Chondrocyte (in vitro differentiated cells): ENCODE data around the gene LRG1. TPM values are rescaled to one million over a fixed set of nuclear protein-coding genes. Genes with fewer than 3 reads are reported as not detected.

Source experiments
- DNase-seq: peaks from one replicate; pipeline ENCODE4 v3.0.0; 2021; ENCODE audit warnings: mixed read lengths, low spot score
- H3K27ac Mint-ChIP-seq: one replicate; pipeline ENCODE4 v1.8.0; 2021; ENCODE audit warnings: mild to moderate bottlenecking, moderate library complexity, mixed read lengths; ENCODE audit not compliant: unreplicated experiment
- H3K27me3 Mint-ChIP-seq: 2 replicates; pipeline ENCODE4 v1.8.0; 2021; ENCODE audit warnings: low read depth, mixed read lengths
- H3K36me3 Mint-ChIP-seq: 2 replicates; pipeline ENCODE4 v1.8.0; 2021; ENCODE audit warnings: low read depth, mixed read lengths
- H3K4me1 Mint-ChIP-seq: 2 replicates; pipeline ENCODE4 v1.8.0; 2021; ENCODE audit warnings: low read depth, mild to moderate bottlenecking, mixed read lengths
- H3K4me3 Mint-ChIP-seq: one replicate; pipeline ENCODE4 v1.8.0; 2021; ENCODE audit warnings: mild to moderate bottlenecking, moderate library complexity, mixed read lengths; ENCODE audit not compliant: unreplicated experiment
- H3K9me3 Mint-ChIP-seq: 2 replicates; pipeline ENCODE4 v1.8.0; 2021; ENCODE audit warnings: low read depth, mixed read lengths
- total RNA-seq: library from RNA; stranded (reverse); gene quantifications from 3 replicates; pipeline ENCODE4 v1.2.1, GENCODE V29; 2021
- TF ChIP-seq, protein P1 (sequence below): fragments of 200-600 bp; sonication (generic); IDR thresholded peaks from 2 replicates; pipeline ENCODE4 v1.5.0; 2021; ENCODE audit warnings: antibody characterized with exemption, mild to moderate bottlenecking, moderate library complexity

The LRG1 gene
- total RNA-seq, 1 donor from 2014 or later, result not detected

DNA sequence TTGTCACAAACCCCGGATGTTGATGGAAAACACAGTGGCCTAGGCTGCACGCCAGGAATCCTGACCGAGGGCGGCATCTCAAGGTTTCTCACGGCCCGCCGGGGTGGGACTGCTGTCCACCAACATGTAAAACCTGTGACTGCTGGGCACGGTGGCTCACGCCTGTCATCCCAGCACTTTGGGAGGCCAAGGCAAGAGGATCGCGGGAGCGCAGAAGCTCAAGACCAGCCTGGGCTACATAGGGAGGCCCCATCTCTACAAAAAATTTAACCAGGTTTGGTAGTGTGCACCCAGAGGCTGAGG is 32.7 kb downstream of the LRG1 start:
- H3K4me3 Mint-ChIP-seq, result no peak overlapping the region
- no peak for DNase-seq
- H3K4me1 Mint-ChIP-seq, result peaks cover 7% of the 10 kb centered on the region
- H3K27ac Mint-ChIP-seq, result no peak overlapping the region
- H3K9me3 Mint-ChIP-seq, result no peaks in the 10 kb centered on the region
- TF ChIP-seq, protein P1, sequence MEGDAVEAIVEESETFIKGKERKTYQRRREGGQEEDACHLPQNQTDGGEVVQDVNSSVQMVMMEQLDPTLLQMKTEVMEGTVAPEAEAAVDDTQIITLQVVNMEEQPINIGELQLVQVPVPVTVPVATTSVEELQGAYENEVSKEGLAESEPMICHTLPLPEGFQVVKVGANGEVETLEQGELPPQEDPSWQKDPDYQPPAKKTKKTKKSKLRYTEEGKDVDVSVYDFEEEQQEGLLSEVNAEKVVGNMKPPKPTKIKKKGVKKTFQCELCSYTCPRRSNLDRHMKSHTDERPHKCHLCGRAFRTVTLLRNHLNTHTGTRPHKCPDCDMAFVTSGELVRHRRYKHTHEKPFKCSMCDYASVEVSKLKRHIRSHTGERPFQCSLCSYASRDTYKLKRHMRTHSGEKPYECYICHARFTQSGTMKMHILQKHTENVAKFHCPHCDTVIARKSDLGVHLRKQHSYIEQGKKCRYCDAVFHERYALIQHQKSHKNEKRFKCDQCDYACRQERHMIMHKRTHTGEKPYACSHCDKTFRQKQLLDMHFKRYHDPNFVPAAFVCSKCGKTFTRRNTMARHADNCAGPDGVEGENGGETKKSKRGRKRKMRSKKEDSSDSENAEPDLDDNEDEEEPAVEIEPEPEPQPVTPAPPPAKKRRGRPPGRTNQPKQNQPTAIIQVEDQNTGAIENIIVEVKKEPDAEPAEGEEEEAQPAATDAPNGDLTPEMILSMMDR, result no peak
- H3K27me3 Mint-ChIP-seq, result no peaks in the 10 kb centered on the region
- H3K36me3 Mint-ChIP-seq, result peaks cover 5% of the 10 kb centered on the region

DNA sequence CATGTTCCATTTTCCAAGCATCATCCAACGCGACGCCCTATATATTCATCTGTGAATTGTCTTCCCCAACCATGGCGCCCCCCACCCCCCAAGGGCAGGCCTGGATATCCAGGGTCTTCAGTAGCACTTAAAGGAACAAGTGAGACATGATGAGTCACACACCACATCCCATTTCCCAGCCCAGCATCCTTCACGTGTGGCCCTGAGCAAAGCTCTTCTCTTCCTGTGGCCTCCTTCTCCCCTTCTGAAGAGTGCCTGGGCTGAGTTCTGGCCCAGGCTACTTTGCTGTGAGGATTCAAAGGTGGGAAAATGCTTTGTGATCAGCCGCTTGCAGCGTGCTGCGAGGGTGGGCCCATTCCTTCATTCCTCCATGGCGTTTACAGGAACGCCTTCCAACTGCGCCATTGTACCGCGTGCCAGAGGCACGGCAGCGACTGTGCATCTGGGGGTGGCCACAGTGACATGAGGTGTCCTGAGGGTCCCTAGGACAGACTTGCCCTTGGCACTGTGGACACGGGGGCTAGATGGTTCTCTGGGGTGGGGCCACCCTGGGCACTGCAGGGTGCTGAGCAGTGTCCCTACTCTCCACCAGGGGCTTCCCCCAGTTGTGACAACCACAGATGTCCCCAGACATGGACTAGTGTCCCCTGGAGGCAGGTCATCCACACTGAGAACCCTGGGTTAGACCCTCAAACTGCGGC is 33.2 kb downstream of the LRG1 start:
- peak overlapping the region; percentile 14 for H3K27ac Mint-ChIP-seq

DNA sequence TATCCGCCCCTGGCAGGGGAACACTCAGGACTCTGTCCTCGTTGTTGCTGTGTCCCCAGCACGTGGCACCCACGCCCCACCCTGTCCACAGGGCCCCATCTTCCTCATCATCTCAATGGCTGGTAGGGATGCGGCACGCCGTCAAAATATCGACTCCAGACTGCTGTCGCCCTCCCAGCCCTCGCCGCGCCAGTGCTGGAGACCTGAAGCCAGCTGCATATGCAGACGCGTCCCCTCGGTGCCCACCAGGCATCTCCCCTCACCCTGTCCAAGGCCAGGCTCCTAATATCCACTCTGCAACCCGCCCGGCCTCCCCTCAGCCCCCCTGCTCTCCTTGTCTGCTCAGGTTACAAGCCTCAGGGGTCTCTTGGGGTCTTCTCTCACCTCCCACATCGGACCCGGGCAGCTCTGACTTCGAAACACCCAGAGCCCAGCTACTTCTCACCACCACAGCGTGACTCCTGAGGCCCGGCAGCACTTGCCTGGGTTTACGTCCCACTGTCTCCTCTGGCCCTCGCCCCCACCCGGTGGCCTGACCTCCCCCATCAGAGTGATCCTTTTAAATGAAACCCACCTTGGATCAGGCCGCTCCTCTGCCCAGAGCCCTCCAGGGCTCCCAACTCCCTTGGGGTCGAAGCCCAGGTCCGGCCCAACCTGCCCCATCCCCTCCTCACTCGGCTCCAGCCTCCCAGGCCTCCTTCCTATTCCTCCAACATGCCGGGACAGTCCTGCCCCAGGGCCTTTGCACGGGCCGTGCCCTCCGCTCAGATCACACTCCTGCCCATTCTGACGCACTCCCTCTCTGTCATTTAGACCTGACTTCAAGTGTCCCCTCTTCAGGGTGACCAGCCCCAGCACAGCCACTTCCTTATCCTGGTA is 34.0 kb downstream of the LRG1 start:
- DNase-seq, result no peak
- TF ChIP-seq, protein P1, result no peak
- Mint-ChIP-seq H3K36me3 (peaks cover 7% of the 10 kb centered on the region), H3K4me1 (peaks cover 7% of the 10 kb centered on the region), H3K9me3 (no peaks in the 10 kb centered on the region), H3K27ac (peak overlapping the region; percentile 14), H3K27me3 (no peaks in the 10 kb centered on the region), H3K4me3 (no peak overlapping the region)

More for the DNA sequence above, 33.2 kb downstream of the LRG1 start:
- peaks cover 5% of the 10 kb centered on the region for H3K36me3 Mint-ChIP-seq
- no peaks in the 10 kb centered on the region for H3K9me3 Mint-ChIP-seq
- no peak overlapping the region for H3K4me3 Mint-ChIP-seq
- no peaks in the 10 kb centered on the region for H3K27me3 Mint-ChIP-seq
- TF ChIP-seq, protein P1, result peak; percentile 6
- no peak for DNase-seq
- H3K4me1 Mint-ChIP-seq, result peaks cover 7% of the 10 kb centered on the region

DNA sequence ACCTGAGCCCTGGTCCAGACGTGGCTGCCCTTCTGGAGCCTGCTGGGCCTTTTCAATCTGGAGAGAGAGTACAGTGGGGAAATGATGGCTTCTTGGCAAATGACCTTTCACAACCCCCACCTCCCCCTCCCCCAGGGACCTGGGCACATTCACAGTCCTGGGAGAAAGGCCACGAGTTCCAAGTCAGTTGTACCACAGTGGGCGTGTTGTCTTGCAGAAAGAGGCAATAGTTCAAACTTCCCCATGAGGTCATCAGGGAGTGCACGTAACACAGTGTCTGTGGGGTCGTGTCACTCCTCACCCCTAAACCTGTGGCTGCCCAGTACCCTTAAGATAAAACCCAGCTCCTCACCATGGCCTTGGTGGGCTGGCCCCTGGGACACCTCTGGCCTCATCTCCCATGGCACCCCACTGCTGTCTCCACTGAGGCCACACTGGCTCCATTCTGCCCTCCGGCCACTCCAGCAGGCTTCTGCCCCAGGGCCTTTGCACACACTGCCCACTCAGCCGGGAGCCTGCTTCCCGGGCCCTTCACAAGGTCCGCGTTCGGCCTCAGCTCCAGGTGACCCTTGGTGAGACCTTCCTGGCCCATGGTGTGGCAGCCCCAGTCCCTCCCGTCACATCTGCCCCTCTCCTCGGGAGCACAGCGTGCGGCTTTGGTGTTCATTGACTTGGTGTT is 34.8 kb downstream of the LRG1 start:
- TF ChIP-seq, protein P1, result no peak
- H3K27me3 Mint-ChIP-seq, result no peaks in the 10 kb centered on the region
- no peak overlapping the region for H3K27ac Mint-ChIP-seq
- peaks cover 8% of the 10 kb centered on the region for H3K36me3 Mint-ChIP-seq
- H3K4me1 Mint-ChIP-seq, result peaks cover 7% of the 10 kb centered on the region
- H3K4me3 Mint-ChIP-seq, result no peak overlapping the region
- H3K9me3 Mint-ChIP-seq, result no peaks in the 10 kb centered on the region
- no peak for DNase-seq

DNA sequence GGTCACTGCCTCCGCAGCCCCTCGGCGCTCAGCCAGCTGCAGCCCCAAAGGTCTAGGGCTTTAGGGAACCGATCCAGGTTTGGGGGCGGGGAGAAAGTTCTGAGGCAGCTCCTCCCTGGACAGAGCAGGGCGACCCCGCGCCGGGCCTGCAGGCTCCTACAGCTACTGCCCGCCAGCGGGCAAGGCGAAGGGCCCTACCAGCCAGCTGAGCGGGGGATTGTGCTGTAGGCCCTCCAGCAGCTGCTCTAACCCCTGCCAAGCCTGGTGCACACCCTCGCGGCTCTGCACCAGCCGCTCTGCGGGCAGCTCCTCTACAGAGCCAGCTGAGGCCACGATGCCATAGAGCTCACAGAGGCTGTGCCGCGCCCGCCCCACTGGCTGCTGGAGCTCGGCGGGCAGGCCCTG is 35.5 kb downstream of the LRG1 start:
- Mint-ChIP-seq H3K27ac (no peak overlapping the region), H3K9me3 (no peaks in the 10 kb centered on the region), H3K27me3 (no peaks in the 10 kb centered on the region), H3K4me3 (no peak overlapping the region), H3K4me1 (peaks cover 7% of the 10 kb centered on the region), H3K36me3 (peaks cover 11% of the 10 kb centered on the region)
- TF ChIP-seq, protein P1, result no peak
- peak; percentile 91 for DNase-seq
